ENCODE measurements around the gene EIF4E. TPM values are rescaled to one million over a fixed set of nuclear protein-coding genes. Genes with fewer than 3 reads are reported as not detected.
"Not testable (repeated sequence)": the region's sequence is repeated elsewhere in the genome, so short reads cannot be mapped to it uniquely, and the experiment has no call there.

The EIF4E gene
- total and polyA plus RNA-seq, 2 donors (not counting 1 experiment from before 2014, with no cell fraction given), result 20.9 to 71.2 TPM

- H3K9ac ChIP-seq (ENCODE audit: low read length); intact Hi-C loops (cut with micrococcal nuclease); H3K4me1 ChIP-seq (ENCODE audit: control insufficient read depth in 2 of 2, insufficient read depth in 2 of 2, low read length in 2 of 2); H4K20me1 ChIP-seq (ENCODE audit: control insufficient read depth, insufficient read depth, low read length, poor library complexity, severe bottlenecking); H3K27ac ChIP-seq (ENCODE audit: low read length in 2 of 2); DNase-seq; H3K9me3 Mint-ChIP-seq (ENCODE audit: insufficient read depth); H3K27me3 Mint-ChIP-seq; H3K27me3 ChIP-seq (replicated peaks in 1 of 4; ENCODE audit: control extremely low read depth in 1 of 4, control insufficient read depth in 3 of 4, insufficient read depth in 4 of 4, low read length in 3 of 4); H3K27ac Mint-ChIP-seq; H3K4me2 ChIP-seq (replicated peaks; ENCODE audit: low read depth, low read length, poor library complexity, severe bottlenecking); H3K4me1 Mint-ChIP-seq; H2AFZ ChIP-seq (ENCODE audit: insufficient read depth, low read depth, low read length, poor library complexity, severe bottlenecking); H3K4me3 ChIP-seq (ENCODE audit: control extremely low read depth in 1 of 5, extremely low read depth in 1 of 5, insufficient read depth in 1 of 5, low read depth in 2 of 5, low read length in 4 of 5); H3K4me3 Mint-ChIP-seq; H3K79me2 ChIP-seq (ENCODE audit: control insufficient read depth, insufficient read depth, low read length); H3K9me3 ChIP-seq (ENCODE audit: control extremely low read depth in 1 of 3, control insufficient read depth in 2 of 3, insufficient read depth in 1 of 3, low read length in 2 of 3); ATAC-seq (ENCODE audit: low read depth); POLR2A ChIA-PET; CTCF ChIA-PET: not testable (repeated sequence)
- WGBS (ENCODE audit: insufficient coverage), result no CpG with 5 or more reads among the region's 2 CpGs
- H3K36me3 ChIP-seq (replicated peaks in 1 of 2; ENCODE audit: control extremely low read depth in 1 of 2, control insufficient read depth in 1 of 2, extremely low read depth in 1 of 2, insufficient read depth in 2 of 2, low read length in 1 of 2), result peaks cover 6 to 68% of the 10 kb centered on the region in 2 experiments
These were observed 42.6 kb downstream of the EIF4E start for GRCh38 chr4:98886382-98886781.

GRCh38 chr4:98880884-98881283 is 48.0 kb downstream of the EIF4E start:
- CTCF ChIA-PET, result not testable (repeated sequence)

GRCh38 chr4:98879515-98879914 is 49.4 kb downstream of the EIF4E start:
- Mint-ChIP-seq H3K27ac (no peak overlapping the region), H3K9me3 (ENCODE audit: insufficient read depth) (no peaks in the 10 kb centered on the region), H3K4me1 (no peaks in the 10 kb centered on the region), H3K27me3 (no peaks in the 10 kb centered on the region), H3K4me3 (no peak overlapping the region)
- no peak for DNase-seq
- intact Hi-C loops (cut with micrococcal nuclease), result no loop called here
- no peak overlapping the region for H3K9ac ChIP-seq (ENCODE audit: low read length)
- H3K27ac ChIP-seq (ENCODE audit: low read length in 2 of 2), result no peak overlapping the region
- H3K4me3 ChIP-seq (ENCODE audit: control extremely low read depth in 1 of 5, extremely low read depth in 1 of 5, insufficient read depth in 1 of 5, low read depth in 2 of 5, low read length in 4 of 5), result no peak overlapping the region
- H3K4me1 ChIP-seq (ENCODE audit: control insufficient read depth in 2 of 2, insufficient read depth in 2 of 2, low read length in 2 of 2), result no peaks in the 10 kb centered on the region
- no peaks in the 10 kb centered on the region for H3K27me3 ChIP-seq (replicated peaks in 1 of 4; ENCODE audit: control extremely low read depth in 1 of 4, control insufficient read depth in 3 of 4, insufficient read depth in 4 of 4, low read length in 3 of 4)
- H3K4me2 ChIP-seq (replicated peaks; ENCODE audit: low read depth, low read length, poor library complexity, severe bottlenecking), result no peak overlapping the region
- ChIA-PET CTCF (no interaction called here), POLR2A (no interaction called here)
- H2AFZ ChIP-seq (ENCODE audit: insufficient read depth, low read depth, low read length, poor library complexity, severe bottlenecking), result no peak overlapping the region
- no peak for TF ChIP-seq EZH2 (IDR thresholded peaks at IDR 0.05; ENCODE audit: borderline replicate concordance, insufficient read depth, low read depth, low read length, poor library complexity, severe bottlenecking)
- TF ChIP-seq CTCF (IDR thresholded peaks at IDR 0.05), result no peak
- no peaks in the 10 kb centered on the region for H3K9me3 ChIP-seq (ENCODE audit: control extremely low read depth in 1 of 3, control insufficient read depth in 2 of 3, insufficient read depth in 1 of 3, low read length in 2 of 3)
- no peak for ATAC-seq (ENCODE audit: low read depth)
- no peaks in the 10 kb centered on the region for H3K79me2 ChIP-seq (ENCODE audit: control insufficient read depth, insufficient read depth, low read length)
- no peaks in the 10 kb centered on the region for H4K20me1 ChIP-seq (ENCODE audit: control insufficient read depth, insufficient read depth, low read length, poor library complexity, severe bottlenecking)
- peaks cover 8 to 34% of the 10 kb centered on the region in 2 experiments for H3K36me3 ChIP-seq (replicated peaks in 1 of 2; ENCODE audit: control extremely low read depth in 1 of 2, control insufficient read depth in 1 of 2, extremely low read depth in 1 of 2, insufficient read depth in 2 of 2, low read length in 1 of 2)

More at GRCh38 chr4:98880884-98881283, 48.0 kb downstream of the EIF4E start:
- H3K27ac ChIP-seq (ENCODE audit: low read length in 2 of 2); H3K4me3 Mint-ChIP-seq; H3K4me1 Mint-ChIP-seq; POLR2A ChIA-PET; H3K79me2 ChIP-seq (ENCODE audit: control insufficient read depth, insufficient read depth, low read length); H3K27me3 ChIP-seq (replicated peaks in 1 of 4; ENCODE audit: control extremely low read depth in 1 of 4, control insufficient read depth in 3 of 4, insufficient read depth in 4 of 4, low read length in 3 of 4); H3K9me3 ChIP-seq (ENCODE audit: control extremely low read depth in 1 of 3, control insufficient read depth in 2 of 3, insufficient read depth in 1 of 3, low read length in 2 of 3); ATAC-seq (ENCODE audit: low read depth); DNase-seq; H3K4me1 ChIP-seq (ENCODE audit: control insufficient read depth in 2 of 2, insufficient read depth in 2 of 2, low read length in 2 of 2); H3K9me3 Mint-ChIP-seq (ENCODE audit: insufficient read depth); H3K27me3 Mint-ChIP-seq; H3K27ac Mint-ChIP-seq; H3K4me2 ChIP-seq (replicated peaks; ENCODE audit: low read depth, low read length, poor library complexity, severe bottlenecking); H4K20me1 ChIP-seq (ENCODE audit: control insufficient read depth, insufficient read depth, low read length, poor library complexity, severe bottlenecking); H3K9ac ChIP-seq (ENCODE audit: low read length); H2AFZ ChIP-seq (ENCODE audit: insufficient read depth, low read depth, low read length, poor library complexity, severe bottlenecking); intact Hi-C loops (cut with micrococcal nuclease); H3K4me3 ChIP-seq (ENCODE audit: control extremely low read depth in 1 of 5, extremely low read depth in 1 of 5, insufficient read depth in 1 of 5, low read depth in 2 of 5, low read length in 4 of 5): not testable (repeated sequence)
- no CpG with 5 or more reads among the region's 4 CpGs for WGBS (ENCODE audit: insufficient coverage)
- H3K36me3 ChIP-seq (replicated peaks in 1 of 2; ENCODE audit: control extremely low read depth in 1 of 2, control insufficient read depth in 1 of 2, extremely low read depth in 1 of 2, insufficient read depth in 2 of 2, low read length in 1 of 2), result peaks cover 11 to 41% of the 10 kb centered on the region in 2 experiments

Measured in B cell (primary cell).